ENCODE data around the gene HDDC2.

Gene HDDC2

GRCh38 chr6:125301435-125302391, at the start of gene HDDC2:
TSS of gene HDDC2 (minus strand) at chr6:125301967. CDS start at chr6:125301932, 35 bp downstream.
- peak; percentile 16 for DNase-seq (ENCODE audit: low read depth)

GRCh38 chr6:125346926-125347563, 45.3 kb upstream of the HDDC2 start:
- DNase-seq (ENCODE audit: low read depth) = no peak

GRCh38 chr6:125346201-125346925, 44.6 kb upstream of the HDDC2 start:
- no peak for DNase-seq (ENCODE audit: low read depth)

- DNase-seq (ENCODE audit: low read depth) = no peak
Observed at GRCh38 chr6:125341460-125341859, 39.7 kb upstream of the HDDC2 start.

- DNase-seq (ENCODE audit: low read depth) = no peak
Observed at GRCh38 chr6:125340991-125341390, 39.2 kb upstream of the HDDC2 start.

- DNase-seq (ENCODE audit: low read depth) = no peak
Observed at GRCh38 chr6:125340175-125340835, 38.5 kb upstream of the HDDC2 start.

- no peak for DNase-seq (ENCODE audit: low read depth)
Observed at GRCh38 chr6:125339653-125340052, 37.9 kb upstream of the HDDC2 start.

- no peak for DNase-seq (ENCODE audit: low read depth)
Observed at GRCh38 chr6:125338381-125338780, 36.6 kb upstream of the HDDC2 start.

GRCh38 chr6:125337706-125338105, 35.9 kb upstream of the HDDC2 start:
- no peak for DNase-seq (ENCODE audit: low read depth)

- no peak for DNase-seq (ENCODE audit: low read depth)
Observed at GRCh38 chr6:125332664-125333063, 30.9 kb upstream of the HDDC2 start.

- DNase-seq (ENCODE audit: low read depth) = no peak
Observed at GRCh38 chr6:125325586-125325985, 23.8 kb upstream of the HDDC2 start.

- DNase-seq (ENCODE audit: low read depth) = no peak
Observed at GRCh38 chr6:125323376-125323775, 21.6 kb upstream of the HDDC2 start.

- no peak for DNase-seq (ENCODE audit: low read depth)
Observed at GRCh38 chr6:125316621-125317020, 14.9 kb upstream of the HDDC2 start.

- no peak for DNase-seq (ENCODE audit: low read depth)
Observed at GRCh38 chr6:125315548-125315947, 13.8 kb upstream of the HDDC2 start.

- DNase-seq (ENCODE audit: low read depth) = no peak
Observed at GRCh38 chr6:125314009-125314581, 12.3 kb upstream of the HDDC2 start.

GRCh38 chr6:125312950-125313349, 11.2 kb upstream of the HDDC2 start:
- no peak for DNase-seq (ENCODE audit: low read depth)

- DNase-seq (ENCODE audit: low read depth) = no peak
Observed at GRCh38 chr6:125312478-125312877, 10.7 kb upstream of the HDDC2 start.

GRCh38 chr6:125310994-125311649, 9.4 kb upstream of the HDDC2 start:
- no peak for DNase-seq (ENCODE audit: low read depth)

- no peak for DNase-seq (ENCODE audit: low read depth)
Observed at GRCh38 chr6:125307964-125308615, 6.3 kb upstream of the HDDC2 start.

GRCh38 chr6:125307150-125307838, 5.5 kb upstream of the HDDC2 start:
- DNase-seq (ENCODE audit: low read depth) = no peak

Measured in activated T-helper 1 cell treated with Interleukin-2 at 50 U/mL for 16 hours (primary cell).